Measurements from ENCODE around the gene CHD9NB.
"Not testable (repeated sequence)": the region's sequence is repeated elsewhere in the genome, so short reads cannot be mapped to it uniquely, and the experiment has no call there.

Gene CHD9NB

GRCh38 chr16:53056392-53056881 is 3.7 kb upstream of the CHD9NB start:
- no peak for DNase-seq (ENCODE audit: low read depth)

- DNase-seq (ENCODE audit: low read depth): peak; percentile 56
Observed at GRCh38 chr16:53055541-53056391, 3.1 kb upstream of the CHD9NB start.

- DNase-seq (ENCODE audit: low read depth): peak; percentile 73
Observed at GRCh38 chr16:53054670-53055485, 2.2 kb upstream of the CHD9NB start, which contains the start of gene CHD9. Gene CHD9, plus strand, starts transcription at chr16:53054991. Its CDS starts 101,099 bp downstream, at chr16:53156090.

GRCh38 chr16:53053967-53054669 is 1.4 kb upstream of the CHD9NB start:
- peak; percentile 30 for DNase-seq (ENCODE audit: low read depth)

- DNase-seq (ENCODE audit: low read depth): not testable (repeated sequence)
Observed at GRCh38 chr16:53051255-53051654, 1.4 kb downstream of the CHD9NB start.

GRCh38 chr16:53048139-53048915 is 4.4 kb downstream of the CHD9NB start:
- DNase-seq (ENCODE audit: low read depth): no peak

- not testable (repeated sequence) for DNase-seq (ENCODE audit: low read depth)
Observed at GRCh38 chr16:53047515-53047914, 5.2 kb downstream of the CHD9NB start.

- no peak for DNase-seq (ENCODE audit: low read depth)
Observed at GRCh38 chr16:53045341-53046220, 7.1 kb downstream of the CHD9NB start.

- DNase-seq (ENCODE audit: low read depth): peak; percentile 8
Observed at GRCh38 chr16:53043986-53044601, 8.6 kb downstream of the CHD9NB start.

GRCh38 chr16:53043428-53043831 is 9.3 kb downstream of the CHD9NB start:
- DNase-seq (ENCODE audit: low read depth): no peak

GRCh38 chr16:53042235-53042701 is 10.4 kb downstream of the CHD9NB start:
- no peak for DNase-seq (ENCODE audit: low read depth)

- DNase-seq (ENCODE audit: low read depth): no peak
Observed at GRCh38 chr16:53041320-53042051, 11.2 kb downstream of the CHD9NB start.

GRCh38 chr16:53040788-53041187 is 11.9 kb downstream of the CHD9NB start:
- DNase-seq (ENCODE audit: low read depth): no peak

- not testable (repeated sequence) for DNase-seq (ENCODE audit: low read depth)
Observed at GRCh38 chr16:53036711-53037110, 16.0 kb downstream of the CHD9NB start.

GRCh38 chr16:53036066-53036465 is 16.6 kb downstream of the CHD9NB start:
- no peak for DNase-seq (ENCODE audit: low read depth)

GRCh38 chr16:53035176-53035942 is 17.3 kb downstream of the CHD9NB start:
- DNase-seq (ENCODE audit: low read depth): no peak

- no peak for DNase-seq (ENCODE audit: low read depth)
Observed at GRCh38 chr16:53034306-53034705, 18.4 kb downstream of the CHD9NB start.

- no peak for DNase-seq (ENCODE audit: low read depth)
Observed at GRCh38 chr16:53031323-53031942, 21.3 kb downstream of the CHD9NB start.
